HG03558 (cell line): ENCODE results near the gene EZR.
A peak's percentile ranks its signal among the peaks of the same experiment; 100 is the strongest.
"Not testable (repeated sequence)": the region's sequence is repeated elsewhere in the genome, so short reads cannot be mapped to it uniquely, and the experiment has no call there.

ENCODE experiments used
- ATAC-seq: cut with Tn5 transposase; IDR thresholded peaks from one replicate; pipeline ENCODE4 v1.9.1; 2021; ENCODE audit warnings: moderate number of reproducible peaks; ENCODE audit not compliant: unreplicated experiment; ENCODE audit errors: extremely low read depth

EZR gene

GRCh38 chr6:158799051-158799792, 19.9 kb downstream of the EZR start:
- ATAC-seq: no peak

GRCh38 chr6:158798311-158798710, 20.9 kb downstream of the EZR start:
- no peak for ATAC-seq

GRCh38 chr6:158797331-158798310, 21.5 kb downstream of the EZR start:
- no peak for ATAC-seq

- ATAC-seq: no peak
Observed at GRCh38 chr6:158796353-158796752, 22.8 kb downstream of the EZR start.

- no peak for ATAC-seq
Observed at GRCh38 chr6:158795516-158795915, 23.7 kb downstream of the EZR start.

- peak; percentile 60 for ATAC-seq
Observed at GRCh38 chr6:158793432-158793831, 25.7 kb downstream of the EZR start.

GRCh38 chr6:158792505-158792904, 26.7 kb downstream of the EZR start:
- not testable (repeated sequence) for ATAC-seq

- ATAC-seq: no peak
Observed at GRCh38 chr6:158791274-158791855, 27.8 kb downstream of the EZR start.

- ATAC-seq: no peak
Observed at GRCh38 chr6:158789115-158789917, 29.9 kb downstream of the EZR start.

GRCh38 chr6:158787395-158787794, 31.8 kb downstream of the EZR start:
- no peak for ATAC-seq

GRCh38 chr6:158786645-158787304, 32.4 kb downstream of the EZR start:
- ATAC-seq: no peak

- ATAC-seq: no peak
Observed at GRCh38 chr6:158785036-158785435, 34.1 kb downstream of the EZR start.

GRCh38 chr6:158784505-158784904, 34.7 kb downstream of the EZR start:
- no peak for ATAC-seq

GRCh38 chr6:158783851-158784250, 35.3 kb downstream of the EZR start:
- no peak for ATAC-seq

- ATAC-seq: no peak
Observed at GRCh38 chr6:158783167-158783450, 36.1 kb downstream of the EZR start.

GRCh38 chr6:158782432-158783166, 36.6 kb downstream of the EZR start:
- ATAC-seq: no peak

GRCh38 chr6:158781692-158782373, 37.3 kb downstream of the EZR start:
- no peak for ATAC-seq

- ATAC-seq: no peak
Observed at GRCh38 chr6:158780988-158781691, 38.0 kb downstream of the EZR start.
